Bronchial epithelial cell (primary cell): Measurements from ENCODE around the gene MRPL14. TPM values are rescaled to one million over a fixed set of nuclear protein-coding genes. Genes with fewer than 3 reads are reported as not detected.

Source experiments
- DNase-seq: peaks from one replicate; pipeline ENCODE4 v3.0.0-alpha.2; 2010; ENCODE audit warnings: low read depth
- FAIRE-seq: peaks from 2 replicates; lab custom pipeline; 2011; peaks lifted over from hg19 to GRCh38; lab: Jason Lieb, UNC
- H3K27me3 ChIP-seq: 2 replicates; pipeline ENCODE4 v1.5.1; 2011; ENCODE audit warnings: low read length; ENCODE audit not compliant: control insufficient read depth, insufficient read depth
- H3K36me3 ChIP-seq: 2 replicates; pipeline ENCODE4 v1.5.1; 2011; ENCODE audit warnings: low read length; ENCODE audit not compliant: control insufficient read depth, insufficient read depth
- H3K4me3 ChIP-seq: 2 replicates; pipeline ENCODE4 v1.5.1; 2011; ENCODE audit warnings: mild to moderate bottlenecking, low read depth, low read length, control low read depth
- CTCF ChIP-seq: IDR thresholded peaks from 2 replicates; pipeline ENCODE4 v1.5.1; 2011; ENCODE audit warnings: mild to moderate bottlenecking, moderate library complexity, low read length, control low read depth, inconsistent platforms; ENCODE audit not compliant: insufficient read depth, severe bottlenecking
- total RNA-seq: library from RNA; depleted of rRNA; stranded (reverse); fragments of >200 nt; gene quantifications from 2 replicates; pipeline ENCODE4 v1.2.1, GENCODE V29; 2014

MRPL14 gene
- total RNA-seq, 1 donor from 2014 or later: 90.0 TPM

DNA sequence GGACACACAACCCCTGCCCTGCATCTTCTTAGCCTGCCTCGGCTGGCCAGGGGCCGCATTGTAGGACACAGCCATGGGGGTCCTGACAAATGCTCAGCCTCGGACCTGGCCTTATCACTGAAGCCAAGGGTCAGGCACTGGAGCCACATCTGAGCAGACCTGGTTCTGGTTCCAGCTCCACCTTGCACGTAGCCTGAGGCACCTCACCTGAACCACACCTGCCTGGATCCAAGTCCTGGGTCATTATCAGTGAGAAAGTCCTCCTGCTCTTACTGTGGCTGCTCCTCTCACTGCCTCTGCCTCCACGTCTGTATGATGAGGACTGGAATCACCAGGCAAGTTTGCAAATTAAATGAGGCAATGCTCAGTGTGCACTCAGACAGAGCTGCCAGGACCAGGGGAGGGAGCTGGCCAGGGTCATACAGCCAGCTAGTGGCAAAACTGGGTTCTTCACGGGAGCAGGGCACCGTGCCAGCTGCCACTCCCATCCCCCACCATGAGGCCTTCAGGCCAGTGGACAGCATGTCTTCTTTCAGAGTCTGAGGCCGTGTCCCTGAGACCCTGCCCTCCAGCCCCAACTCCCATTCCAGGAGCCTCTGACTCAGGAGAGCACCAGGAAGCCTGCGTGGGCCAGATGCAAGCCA is 40.2 kb downstream of the MRPL14 start:
- TF ChIP-seq CTCF: no peak
- no peak overlapping the region for H3K4me3 ChIP-seq
- peaks cover 1% of the 10 kb centered on the region for H3K36me3 ChIP-seq
- H3K27me3 ChIP-seq: no peaks in the 10 kb centered on the region
- no peak for FAIRE-seq
- no peak for DNase-seq

- FAIRE-seq (no peak), DNase-seq (no peak)
- Histone ChIP-seq H3K4me3 (no peak overlapping the region), H3K27me3 (no peaks in the 10 kb centered on the region), H3K36me3 (peaks cover 1% of the 10 kb centered on the region)
- no peak for TF ChIP-seq CTCF
These were observed 42.0 kb downstream of the MRPL14 start for GRCh38 chr6:44085219-44085618.

DNA sequence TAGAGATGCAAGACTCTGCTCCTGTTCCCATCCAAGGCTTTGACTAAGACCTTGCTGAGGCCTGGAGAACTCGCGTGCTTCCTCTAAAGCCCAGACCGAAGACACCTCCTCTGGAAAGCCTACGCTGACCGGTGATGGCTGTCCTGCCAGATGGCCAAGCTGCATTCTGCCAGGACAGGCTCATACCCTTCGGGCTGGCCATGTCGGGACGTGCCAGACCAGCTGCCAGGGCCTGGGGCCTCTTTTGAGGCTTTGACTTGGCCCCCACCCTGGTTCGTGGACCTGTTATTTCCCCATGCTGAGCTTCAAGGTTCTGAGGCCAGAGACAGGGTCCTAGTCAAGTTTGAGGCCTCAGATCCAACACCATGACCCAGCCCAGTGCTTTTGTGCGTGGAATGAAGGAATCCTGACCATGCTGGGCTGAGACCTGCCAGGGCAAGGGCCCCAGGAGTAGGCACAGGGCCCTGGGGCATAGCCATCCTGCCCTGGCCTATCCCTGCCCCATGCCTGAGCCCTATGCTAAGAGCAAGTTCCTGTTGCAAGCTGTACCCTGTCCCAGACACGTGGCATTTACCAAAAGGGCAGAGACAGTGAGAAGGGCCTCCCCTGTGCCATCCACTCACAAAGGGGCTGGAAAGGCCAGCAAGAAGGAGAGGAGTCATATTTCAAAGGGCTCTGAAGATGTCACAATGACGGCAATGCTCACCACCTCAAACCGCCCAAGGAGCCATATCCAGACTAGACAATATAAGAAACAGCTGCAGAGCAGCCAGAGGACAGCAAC is 42.8 kb downstream of the MRPL14 start:
- FAIRE-seq (peak; percentile 23), DNase-seq (peak; percentile 83)
- no peak for TF ChIP-seq CTCF
- H3K36me3 ChIP-seq: peaks cover 1% of the 10 kb centered on the region
- no peak overlapping the region for H3K4me3 ChIP-seq
- H3K27me3 ChIP-seq: no peaks in the 10 kb centered on the region

DNA sequence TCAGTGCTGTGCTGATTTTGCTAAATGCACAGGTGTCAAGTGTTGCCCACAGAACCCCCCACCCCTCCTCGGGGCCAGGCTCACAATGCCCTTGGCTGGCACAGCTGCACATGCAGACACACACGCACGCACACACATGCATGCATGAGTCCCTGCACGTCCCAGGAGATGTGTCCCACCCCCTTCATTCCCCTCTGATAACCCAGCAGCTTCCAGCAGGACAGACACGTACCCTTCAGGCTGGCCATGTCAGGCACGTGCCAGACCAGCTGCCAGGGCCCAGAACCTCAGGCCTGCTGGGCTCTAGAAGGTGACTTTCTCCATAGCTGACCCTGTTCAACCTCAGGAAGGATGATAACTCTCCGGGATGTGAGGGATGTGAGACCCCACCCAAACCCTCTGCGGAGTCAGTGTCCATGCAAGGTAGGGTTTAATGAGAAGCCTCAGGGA is 44.4 kb downstream of the MRPL14 start:
- FAIRE-seq: no peak
- Histone ChIP-seq H3K4me3 (no peak overlapping the region), H3K36me3 (no peaks in the 10 kb centered on the region), H3K27me3 (no peaks in the 10 kb centered on the region)
- no peak for DNase-seq
- no peak for TF ChIP-seq CTCF

- no peaks in the 10 kb centered on the region for H3K27me3 ChIP-seq
- TF ChIP-seq CTCF: no peak
- H3K4me3 ChIP-seq: no peak overlapping the region
- H3K36me3 ChIP-seq: no peaks in the 10 kb centered on the region
- DNase-seq (no peak), FAIRE-seq (no peak)
These were observed 45.5 kb downstream of the MRPL14 start for GRCh38 chr6:44081753-44082152.
